Neural cell (in vitro differentiated cells): ENCODE measurements around the gene BCL2A1. TPM values are rescaled to one million over a fixed set of nuclear protein-coding genes. Genes with fewer than 3 reads are reported as not detected.

Source experiments
- H2AFZ ChIP-seq: fragments of 200-600, 300-800 bp; sonication (generic), shearing (Covaris generic); 2 replicates; pipeline ENCODE4 v1.6.0; 2014; ENCODE audit warnings: low read depth, mild to moderate bottlenecking, antibody characterized with exemption, low read length, moderate library complexity
- H3F3A ChIP-seq: fragments of 200-600 bp; shearing (Covaris generic); 2 replicates; pipeline ENCODE4 v1.6.1; 2016; ENCODE audit warnings: mild to moderate bottlenecking, moderate library complexity, mixed read lengths, antibody characterized with exemption, low read length; ENCODE audit not compliant: insufficient read depth, poor library complexity, severe bottlenecking
- H3K27ac ChIP-seq: fragments of 200-600, 300-800 bp; sonication (generic), shearing (Covaris generic); 2 replicates; pipeline ENCODE4 v1.5.1; 2014; ENCODE audit warnings: mild to moderate bottlenecking, low read length, moderate library complexity
- H3K27me3 ChIP-seq: fragments of 300-800, 200-600 bp; sonication (generic), shearing (Covaris generic); 2 replicates; pipeline ENCODE4 v1.6.0; 2014; ENCODE audit warnings: mild to moderate bottlenecking, low read depth, low read length, moderate library complexity; ENCODE audit not compliant: insufficient read depth
- H3K36me3 ChIP-seq: fragments of 300-800, 200-600 bp; sonication (generic), shearing (Covaris generic); 2 replicates; pipeline ENCODE4 v1.5.1; 2014; ENCODE audit warnings: mild to moderate bottlenecking, antibody characterized with exemption, low read length, moderate library complexity; ENCODE audit not compliant: insufficient read depth
- H3K4me2 ChIP-seq: fragments of 300-800, 200-600 bp; sonication (generic), shearing (Covaris generic); 2 replicates; pipeline ENCODE4 v1.6.0; 2014; ENCODE audit warnings: mild to moderate bottlenecking, low read length
- H3K4me3 ChIP-seq: fragments of 300-800, 200-600 bp; sonication (generic), shearing (Covaris generic); 2 replicates; pipeline ENCODE4 v1.5.1; 2014; ENCODE audit warnings: mild to moderate bottlenecking, low read length, moderate library complexity
- H3K79me2 ChIP-seq: fragments of 200-600 bp; shearing (Covaris generic); replicated peaks from 2 replicates; pipeline ENCODE4 v1.6.0; 2014; ENCODE audit warnings: mild to moderate bottlenecking, low read length, moderate library complexity; ENCODE audit not compliant: insufficient read depth
- H3K9ac ChIP-seq: fragments of 300-800, 200-600 bp; sonication (generic), shearing (Covaris generic); 2 replicates; pipeline ENCODE4 v1.6.1; 2016; ENCODE audit warnings: mild to moderate bottlenecking, low read length, mixed read lengths
- H3K9me2 ChIP-seq: fragments of 200-600 bp; shearing (Covaris generic); 2 replicates; pipeline ENCODE4 v1.6.1; 2016; ENCODE audit warnings: mild to moderate bottlenecking, low read length, mixed read lengths; ENCODE audit not compliant: insufficient read depth
- H3K9me3 ChIP-seq: fragments of 200-600, 300-800 bp; sonication (generic), shearing (Covaris generic); 2 replicates; pipeline ENCODE4 v1.6.1; 2016; ENCODE audit warnings: mild to moderate bottlenecking, mixed run types, low read length, moderate library complexity, mixed read lengths
- H4K20me1 ChIP-seq: fragments of 200-600 bp; shearing (Covaris generic); 2 replicates; pipeline ENCODE4 v1.6.1; 2016; ENCODE audit warnings: mild to moderate bottlenecking, mixed run types; ENCODE audit not compliant: insufficient read depth
- EP300 ChIP-seq: fragments of 450-650 bp; conservative IDR thresholded peaks from 2 replicates; pipeline ENCODE4 v1.6.1; 2014; ENCODE audit warnings: antibody characterized with exemption, mild to moderate bottlenecking, moderate library complexity; ENCODE audit not compliant: poor library complexity, severe bottlenecking
- EZH2 ChIP-seq: fragments of 200-600, 300-800 bp; shearing (Covaris generic), sonication (generic); IDR thresholded peaks from 2 replicates; pipeline ENCODE4 v1.6.1; 2014; ENCODE audit warnings: antibody characterized with exemption, low read length, borderline replicate concordance, mild to moderate bottlenecking; ENCODE audit not compliant: insufficient read depth, poor library complexity, severe bottlenecking
- MXI1 ChIP-seq: fragments of 450-650 bp; conservative IDR thresholded peaks from 2 replicates; pipeline ENCODE4 v1.6.1; 2014; ENCODE audit warnings: antibody characterized with exemption, mild to moderate bottlenecking; ENCODE audit not compliant: poor library complexity, severe bottlenecking
- POLR2AphosphoS5 ChIP-seq: IDR thresholded peaks from 2 replicates; pipeline ENCODE4 v1.6.1; 2012
- RAD21 ChIP-seq: fragments of 450-650 bp; conservative IDR thresholded peaks from 2 replicates; pipeline ENCODE4 v1.6.1; 2014; ENCODE audit warnings: antibody characterized with exemption, mild to moderate bottlenecking, moderate library complexity
- REST ChIP-seq: IDR thresholded peaks from 2 replicates; pipeline ENCODE4 v1.6.1; 2012; ENCODE audit warnings: borderline replicate concordance
- SMC3 ChIP-seq: fragments of 450-650 bp; conservative IDR thresholded peaks from 2 replicates; pipeline ENCODE4 v1.6.1; 2014; ENCODE audit warnings: antibody characterized with exemption, mild to moderate bottlenecking, moderate library complexity; ENCODE audit not compliant: poor library complexity
- TAF1 ChIP-seq: IDR thresholded peaks from 2 replicates; pipeline ENCODE4 v1.6.1; 2012; ENCODE audit warnings: low read depth
- polyA plus RNA-seq: library from polyadenylated mRNA; depleted of rRNA; stranded (reverse); fragments of >200 nt; gene quantifications from 2 replicates; pipeline ENCODE4 v1.2.3, GENCODE V29; 2014
- TF ChIP-seq, protein P1 (sequence below): fragments of 450-650 bp; IDR thresholded peaks from 2 replicates; pipeline ENCODE4 v1.5.1; 2014; ENCODE audit warnings: antibody characterized with exemption, mild to moderate bottlenecking, moderate library complexity; ENCODE audit not compliant: poor library complexity, severe bottlenecking

Gene BCL2A1
- polyA plus RNA-seq, 1 donor from 2014 or later: not detected

GRCh38 chr15:79943820-79944219 is 27.2 kb downstream of the BCL2A1 start:
- no peak overlapping the region for H2AFZ ChIP-seq
- H3K9me3 ChIP-seq: no peaks in the 10 kb centered on the region
- H3K27ac ChIP-seq: no peak overlapping the region
- H3K9ac ChIP-seq: no peak overlapping the region
- TF ChIP-seq REST (no peak), POLR2AphosphoS5 (no peak), EZH2 (no peak), TAF1 (no peak), SMC3 (no peak), EP300 (no peak), RAD21 (no peak), MXI1 (no peak)
- TF ChIP-seq, protein P1, sequence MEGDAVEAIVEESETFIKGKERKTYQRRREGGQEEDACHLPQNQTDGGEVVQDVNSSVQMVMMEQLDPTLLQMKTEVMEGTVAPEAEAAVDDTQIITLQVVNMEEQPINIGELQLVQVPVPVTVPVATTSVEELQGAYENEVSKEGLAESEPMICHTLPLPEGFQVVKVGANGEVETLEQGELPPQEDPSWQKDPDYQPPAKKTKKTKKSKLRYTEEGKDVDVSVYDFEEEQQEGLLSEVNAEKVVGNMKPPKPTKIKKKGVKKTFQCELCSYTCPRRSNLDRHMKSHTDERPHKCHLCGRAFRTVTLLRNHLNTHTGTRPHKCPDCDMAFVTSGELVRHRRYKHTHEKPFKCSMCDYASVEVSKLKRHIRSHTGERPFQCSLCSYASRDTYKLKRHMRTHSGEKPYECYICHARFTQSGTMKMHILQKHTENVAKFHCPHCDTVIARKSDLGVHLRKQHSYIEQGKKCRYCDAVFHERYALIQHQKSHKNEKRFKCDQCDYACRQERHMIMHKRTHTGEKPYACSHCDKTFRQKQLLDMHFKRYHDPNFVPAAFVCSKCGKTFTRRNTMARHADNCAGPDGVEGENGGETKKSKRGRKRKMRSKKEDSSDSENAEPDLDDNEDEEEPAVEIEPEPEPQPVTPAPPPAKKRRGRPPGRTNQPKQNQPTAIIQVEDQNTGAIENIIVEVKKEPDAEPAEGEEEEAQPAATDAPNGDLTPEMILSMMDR: no peak
- no peaks in the 10 kb centered on the region for H3K27me3 ChIP-seq
- no peaks in the 10 kb centered on the region for H3K36me3 ChIP-seq
- no peaks in the 10 kb centered on the region for H3K9me2 ChIP-seq
- H3K79me2 ChIP-seq: no peaks in the 10 kb centered on the region
- no peak overlapping the region for H3K4me2 ChIP-seq
- no peak overlapping the region for H3K4me3 ChIP-seq
- H3F3A ChIP-seq: no peaks in the 10 kb centered on the region
- H4K20me1 ChIP-seq: no peaks in the 10 kb centered on the region

GRCh38 chr15:79942741-79943481 is 28.1 kb downstream of the BCL2A1 start:
- Histone ChIP-seq H3K4me2 (no peak overlapping the region), H3K4me3 (no peak overlapping the region), H3K36me3 (no peaks in the 10 kb centered on the region), H2AFZ (no peak overlapping the region), H3K27me3 (no peaks in the 10 kb centered on the region), H3K27ac (no peak overlapping the region), H3K79me2 (no peaks in the 10 kb centered on the region), H3F3A (no peaks in the 10 kb centered on the region), H4K20me1 (no peaks in the 10 kb centered on the region), H3K9ac (no peak overlapping the region), H3K9me3 (no peaks in the 10 kb centered on the region), H3K9me2 (no peaks in the 10 kb centered on the region)
- no peak for TF ChIP-seq EZH2
- no peak for TF ChIP-seq EP300
- no peak for TF ChIP-seq MXI1
- TF ChIP-seq TAF1: no peak
- TF ChIP-seq SMC3: no peak
- TF ChIP-seq RAD21: no peak
- TF ChIP-seq, protein P1: no peak
- TF ChIP-seq REST: no peak
- no peak for TF ChIP-seq POLR2AphosphoS5
